GM23248 (cell line): ENCODE results near the gene STEAP1. TPM values are rescaled to one million over a fixed set of nuclear protein-coding genes. Genes with fewer than 3 reads are reported as not detected.
"Not testable (repeated sequence)": the region's sequence is repeated elsewhere in the genome, so short reads cannot be mapped to it uniquely, and the experiment has no call there.

ENCODE experiments used
- DNase-seq: peaks from one replicate; pipeline ENCODE4 v3.0.0-alpha.2; 2015
- H2AFZ ChIP-seq: fragments of 200-600 bp; sonication (generic); 2 replicates; pipeline ENCODE4 v1.6.1; 2016; ENCODE audit warnings: antibody characterized with exemption
- H3F3A ChIP-seq: fragments of 200-600 bp; sonication (generic); 2 replicates; pipeline ENCODE4 v1.6.1; 2016; ENCODE audit warnings: mild to moderate bottlenecking, antibody characterized with exemption, mixed run types; ENCODE audit not compliant: insufficient read depth
- H3K27ac ChIP-seq: fragments of 200-600 bp; sonication (generic); 2 replicates; pipeline ENCODE4 v1.5.1; 2016; ENCODE audit warnings: mild to moderate bottlenecking
- H3K27me3 ChIP-seq: fragments of 200-600 bp; sonication (generic); replicated peaks from 2 replicates; pipeline ENCODE4 v1.6.1; 2016; ENCODE audit warnings: mild to moderate bottlenecking; ENCODE audit not compliant: insufficient read depth
- H3K36me3 ChIP-seq: fragments of 200-600 bp; sonication (generic); 2 replicates; pipeline ENCODE4 v1.6.1; 2016; ENCODE audit warnings: low read depth, mild to moderate bottlenecking
- H3K4me1 ChIP-seq: fragments of 200-600 bp; sonication (generic); 2 replicates; pipeline ENCODE4 v1.6.1; 2016; ENCODE audit warnings: mild to moderate bottlenecking; ENCODE audit not compliant: insufficient read depth
- H3K4me2 ChIP-seq: fragments of 200-600 bp; sonication (generic); one replicate; pipeline ENCODE4 v1.6.1; 2016; ENCODE audit warnings: mild to moderate bottlenecking; ENCODE audit not compliant: unreplicated experiment
- H3K4me3 ChIP-seq: fragments of 200-600 bp; sonication (generic); 2 replicates; pipeline ENCODE4 v1.5.1; 2016; ENCODE audit warnings: mild to moderate bottlenecking
- H3K79me2 ChIP-seq: fragments of 200-600 bp; sonication (generic); 2 replicates; pipeline ENCODE4 v1.6.1; 2016; ENCODE audit warnings: mild to moderate bottlenecking; ENCODE audit not compliant: insufficient read depth
- H3K9ac ChIP-seq: fragments of 200-600 bp; sonication (generic); 2 replicates; pipeline ENCODE4 v1.6.1; 2016; ENCODE audit warnings: mild to moderate bottlenecking
- H3K9me2 ChIP-seq: fragments of 200-600 bp; sonication (generic); 2 replicates; pipeline ENCODE4 v1.6.1; 2016; ENCODE audit warnings: mixed run types, mild to moderate bottlenecking, moderate library complexity; ENCODE audit not compliant: insufficient read depth
- H3K9me3 ChIP-seq: fragments of 200-600 bp; sonication (generic); one replicate; pipeline ENCODE4 v1.6.1; 2017; ENCODE audit warnings: low read depth
- H4K20me1 ChIP-seq: fragments of 200-600 bp; sonication (generic); 2 replicates; pipeline ENCODE4 v1.6.0; 2016; ENCODE audit not compliant: insufficient read depth
- EZH2 ChIP-seq: fragments of 200-600 bp; sonication (generic); IDR thresholded peaks from 2 replicates; pipeline ENCODE4 v1.6.1; 2018; ENCODE audit warnings: antibody characterized with exemption, mild to moderate bottlenecking; ENCODE audit not compliant: insufficient read depth, poor library complexity, severe bottlenecking
- EZH2phosphoT487 ChIP-seq: fragments of 200-600 bp; sonication (generic); IDR thresholded peaks from 2 replicates; pipeline ENCODE4 v1.6.1; 2018; ENCODE audit warnings: antibody characterized with exemption, moderate library complexity, mild to moderate bottlenecking, low read depth; ENCODE audit not compliant: insufficient read depth
- WGBS, 2 experiments: methylation state at CpG; one replicate each; pipeline ENCODE4 v1.1.6; 2015 to 2017; ENCODE audit warnings: low lambda C conversion rate in 2 of 2, low coverage in 1 of 2; ENCODE audit errors: missing lambda C conversion rate in 2 of 2; 5-methylcytosine and 5-hydroxymethylcytosine counted together
- in situ Hi-C: fragments of 300-500 bp; cut with MboI; formaldehyde crosslinking; loops from 2 replicates; pipeline ENCODE4 v1.15.0; 2020
- polyA plus RNA-seq: library from polyadenylated mRNA; unstranded; fragments of >200 nt; fragmentation: Nextera tagmentation; extraction: Ambion mirVana; gene quantifications from 2 replicates; pipeline ENCODE4 v1.2.1, GENCODE V29; 2016
- total RNA-seq: library from RNA; depleted of rRNA; stranded (reverse); fragments of >200 nt; shearing (Covaris generic); gene quantifications from 2 replicates; pipeline ENCODE4 v1.2.3, GENCODE V29; 2014; rRNA removed

Gene STEAP1
- total RNA-seq = 97.7 and 120 TPM in 2 replicates
- polyA plus RNA-seq = 139 and 140 TPM in 2 replicates

GRCh38 chr7:90153943-90154771, at the start of gene STEAP1:
TSS of gene STEAP1 (plus strand) at chr7:90154469. CDS start at chr7:90159789, 5,320 bp downstream.
- DNase-seq = peak; percentile 95
- H3K27me3 ChIP-seq, H3K9me3 ChIP-seq, H4K20me1 ChIP-seq, H3K36me3 ChIP-seq, H3K9me2 ChIP-seq: not testable (repeated sequence)
- Histone ChIP-seq H3K4me3 (peak within 1 kb of the TSS; percentile 80), H2AFZ (peak within 1 kb of the TSS; percentile 90), H3K27ac (peak within 1 kb of the TSS; percentile 94), H3K9ac (peak within 1 kb of the TSS; percentile 84), H3F3A (peaks cover 43% of the 10 kb centered on the region), H3K4me2 (peak within 1 kb of the TSS; percentile 94), H3K4me1 (peaks cover 41% of the 10 kb centered on the region), H3K79me2 (peaks cover 29% of the 10 kb centered on the region)
- 4 to 5% methylated on average over 43 to 50 of the region's 58 CpGs for WGBS, 2 experiments
- in situ Hi-C loops = loop anchor here (10.0 kb wide), 2 partner anchors 111 to 281 kb away; no protein-coding TSS in a partner anchor

GRCh38 chr7:90114972-90115371, 39.3 kb upstream of the STEAP1 start:
- H3K4me2 ChIP-seq, H3F3A ChIP-seq, H3K27ac ChIP-seq, H4K20me1 ChIP-seq, H3K4me1 ChIP-seq, H3K4me3 ChIP-seq, H3K79me2 ChIP-seq, H3K9me2 ChIP-seq, H3K36me3 ChIP-seq, H3K9me3 ChIP-seq, H3K9ac ChIP-seq, H2AFZ ChIP-seq: not testable (repeated sequence)
- in situ Hi-C loops = loop anchor here (25.0 kb wide), 1 partner anchor 1878 kb away; no protein-coding TSS in a partner anchor
- WGBS, 2 experiments = 0% methylated on average over 1 of the region's 1 CpG
- peaks cover 14% of the 10 kb centered on the region for H3K27me3 ChIP-seq
- peak; percentile 26 for DNase-seq

GRCh38 chr7:90118551-90119177, 35.6 kb upstream of the STEAP1 start:
- H3K79me2 ChIP-seq, H3K36me3 ChIP-seq, H3K27ac ChIP-seq, H3K9me3 ChIP-seq, H3K9ac ChIP-seq, H3F3A ChIP-seq, H3K9me2 ChIP-seq, H4K20me1 ChIP-seq, H3K4me1 ChIP-seq: not testable (repeated sequence)
- peak overlapping the region; percentile 77 for H2AFZ ChIP-seq
- 2 to 3% methylated on average over 48 of the region's 48 CpGs for WGBS, 2 experiments
- H3K4me3 ChIP-seq = peak overlapping the region; percentile 63
- peak; percentile 53 for DNase-seq
- peaks cover 18% of the 10 kb centered on the region for H3K27me3 ChIP-seq
- in situ Hi-C loops = loop anchor here (25.0 kb wide), 1 partner anchor 1881 kb away; no protein-coding TSS in a partner anchor
- peak overlapping the region; percentile 97 for H3K4me2 ChIP-seq

- Histone ChIP-seq H3K79me2 (no peaks in the 10 kb centered on the region), H3K36me3 (no peaks in the 10 kb centered on the region), H3K4me3 (peak overlapping the region; percentile 63), H3F3A (no peaks in the 10 kb centered on the region), H3K4me2 (peak overlapping the region; percentile 97), H3K9me3 (no peaks in the 10 kb centered on the region), H3K27ac (no peak overlapping the region), H3K27me3 (peaks cover 18% of the 10 kb centered on the region), H3K9me2 (no peaks in the 10 kb centered on the region), H4K20me1 (no peaks in the 10 kb centered on the region), H3K4me1 (no peaks in the 10 kb centered on the region; the same call in 1 of the 2 replicates), H3K9ac (no peak overlapping the region), H2AFZ (peak overlapping the region; percentile 77)
- in situ Hi-C loops = loop anchor here (25.0 kb wide), 1 partner anchor 1882 kb away; no protein-coding TSS in a partner anchor
- TF ChIP-seq EZH2 (no peak), EZH2phosphoT487 (0 out of 2 replicates have a peak, but pooled peaks have one; percentile 14)
- 1 to 3% methylated on average over 31 to 50 of the region's 58 CpGs for WGBS, 2 experiments
- DNase-seq = peak; percentile 44
Observed at GRCh38 chr7:90119178-90119971, 34.9 kb upstream of the STEAP1 start.

- not testable (repeated sequence) for H3F3A ChIP-seq, H3K9me2 ChIP-seq, H4K20me1 ChIP-seq, H3K4me2 ChIP-seq, H2AFZ ChIP-seq, H3K9ac ChIP-seq, DNase-seq, H3K4me3 ChIP-seq, H3K9me3 ChIP-seq, H3K4me1 ChIP-seq, H3K27ac ChIP-seq, H3K36me3 ChIP-seq, H3K79me2 ChIP-seq
- in situ Hi-C loops = loop anchor here (25.0 kb wide), 1 partner anchor 1883 kb away; no protein-coding TSS in a partner anchor
- 47 to 50% methylated on average over 4 of the region's 4 CpGs for WGBS, 2 experiments
- H3K27me3 ChIP-seq = peaks cover 18% of the 10 kb centered on the region
Observed at GRCh38 chr7:90120205-90120604, 34.1 kb upstream of the STEAP1 start.

- in situ Hi-C loops, H3K9me2 ChIP-seq, H3K27me3 ChIP-seq, H3K36me3 ChIP-seq, H4K20me1 ChIP-seq, H3K4me2 ChIP-seq, H2AFZ ChIP-seq, H3K27ac ChIP-seq, H3K79me2 ChIP-seq, H3K4me1 ChIP-seq, H3F3A ChIP-seq, DNase-seq, H3K9me3 ChIP-seq, H3K9ac ChIP-seq, H3K4me3 ChIP-seq: not testable (repeated sequence)
- 77 to 80% methylated on average over 8 of the region's 8 CpGs for WGBS, 2 experiments
Observed at GRCh38 chr7:90131746-90132145, 22.5 kb upstream of the STEAP1 start.
